IMR-90 (cell line): Measurements from ENCODE around the gene THEM5. TPM values are rescaled to one million over a fixed set of nuclear protein-coding genes. Genes with fewer than 3 reads are reported as not detected.

ENCODE experiments used
- ATAC-seq: fragments of 200-7000 bp; cut with Tn5 transposase; 2 replicates; pipeline ENCODE4 v1.9.1; 2020; ENCODE audit warnings: low read depth, mild to moderate bottlenecking, moderate library complexity
- BruUV-seq: library from RNA; stranded (reverse); fragments of 400-500 nt; replicated peaks from 2 replicates; lab custom pipeline; 2021; lab: Mats Ljungman, UMichigan
- CTCF ChIA-PET: fragments of 300-600 bp; formaldehyde crosslinking; extraction: SDS; loops from one replicate; lab custom pipeline; 2021; ENCODE audit warnings: antibody characterized with exemption; lab: Yijun Ruan, JAX
- POLR2A ChIA-PET: fragments of 300-600 bp; sonication (Branson Sonifier 250); formaldehyde crosslinking; loops from one replicate; lab custom pipeline; 2022; ENCODE audit warnings: antibody characterized with exemption; ENCODE audit not compliant: unreplicated experiment; lab: Charles Lee
- DNase-seq: peaks from one replicate; pipeline ENCODE4 v3.0.0; 2013
- H2AFZ ChIP-seq: replicated peaks from 2 replicates; pipeline ENCODE3; 2013; ENCODE audit warnings: low read length, mild to moderate bottlenecking; ENCODE audit not compliant: poor library complexity
- H2AK5ac ChIP-seq: 2 replicates; pipeline ENCODE4 v1.6.1; 2013; ENCODE audit warnings: low read depth, low read length, inconsistent platforms
- H2AK9ac ChIP-seq: replicated peaks from 2 replicates; pipeline ENCODE3; 2013; ENCODE audit warnings: mild to moderate bottlenecking, low read depth, low read length, moderate library complexity; ENCODE audit not compliant: poor library complexity
- H2BK120ac ChIP-seq: 2 replicates; pipeline ENCODE4 v1.6.1; 2013; ENCODE audit warnings: low read depth, low read length, inconsistent platforms
- H2BK15ac ChIP-seq: 3 replicates; pipeline ENCODE4 v1.6.1; 2013; ENCODE audit warnings: low read depth, low read length, inconsistent platforms
- H2BK20ac ChIP-seq: 2 replicates; pipeline ENCODE4 v1.6.1; 2013; ENCODE audit warnings: low read depth, mild to moderate bottlenecking, inconsistent platforms, low read length, moderate library complexity
- H2BK5ac ChIP-seq: 2 replicates; pipeline ENCODE4 v1.6.1; 2013; ENCODE audit warnings: mild to moderate bottlenecking, low read depth, low read length, inconsistent platforms; ENCODE audit not compliant: poor library complexity, severe bottlenecking
- H3K14ac ChIP-seq: replicated peaks from 2 replicates; pipeline ENCODE4 v1.6.1; 2013; ENCODE audit warnings: low read depth, low read length, inconsistent platforms
- H3K18ac ChIP-seq: 2 replicates; pipeline ENCODE4 v1.6.1; 2013; ENCODE audit warnings: low read depth, low read length, control low read depth
- H3K23ac ChIP-seq: 2 replicates; pipeline ENCODE4 v1.6.1; 2013; ENCODE audit warnings: low read depth, low read length, inconsistent platforms
- H3K27ac ChIP-seq: 2 replicates; pipeline ENCODE4 v1.5.1; 2013; ENCODE audit warnings: mild to moderate bottlenecking, control low read depth, low read length; ENCODE audit not compliant: insufficient read depth
- H3K27me3 ChIP-seq: 2 replicates; pipeline ENCODE4 v1.6.1; 2013; ENCODE audit warnings: low read length; ENCODE audit not compliant: control insufficient read depth, insufficient read depth
- H3K36me3 ChIP-seq: 2 replicates; pipeline ENCODE4 v1.6.1; 2013; ENCODE audit warnings: low read length, mixed read lengths; ENCODE audit not compliant: control insufficient read depth, insufficient read depth
- H3K4ac ChIP-seq: 2 replicates; pipeline ENCODE4 v1.6.1; 2013; ENCODE audit warnings: low read depth, low read length, inconsistent platforms
- H3K4me1 ChIP-seq: 2 replicates; pipeline ENCODE4 v1.6.1; 2013; ENCODE audit warnings: low read length, mixed read lengths; ENCODE audit not compliant: control insufficient read depth, insufficient read depth
- H3K4me2 ChIP-seq: 2 replicates; pipeline ENCODE4 v1.6.1; 2013; ENCODE audit warnings: low read depth, mild to moderate bottlenecking, control low read depth, low read length, moderate library complexity
- H3K4me3 ChIP-seq: 2 replicates; pipeline ENCODE4 v1.5.1; 2013; ENCODE audit warnings: low read depth, mild to moderate bottlenecking, control low read depth, low read length, moderate library complexity; ENCODE audit not compliant: insufficient read depth
- H3K56ac ChIP-seq: 2 replicates; pipeline ENCODE4 v1.6.1; 2013; ENCODE audit warnings: low read length, inconsistent platforms; ENCODE audit not compliant: insufficient read depth; ENCODE audit errors: extremely low read depth
- H3K79me1 ChIP-seq, 2 experiments: 2 replicates each; pipeline ENCODE4 v1.6.1; 2013; ENCODE audit warnings: low read length in 2 of 2, inconsistent platforms in 1 of 2, low read depth in 1 of 2
- H3K9ac ChIP-seq: 2 replicates; pipeline ENCODE4 v1.6.1; 2013; ENCODE audit warnings: low read depth, low read length, control low read depth
- H3K9me1 ChIP-seq: 2 replicates; pipeline ENCODE4 v1.6.1; 2013; ENCODE audit warnings: low read length, inconsistent platforms; ENCODE audit not compliant: insufficient read depth
- H3K9me3 ChIP-seq: 2 replicates; pipeline ENCODE4 v1.6.1; 2013; ENCODE audit warnings: low read length; ENCODE audit not compliant: control insufficient read depth, insufficient read depth
- H4K20me1 ChIP-seq: 2 replicates; pipeline ENCODE4 v1.6.1; 2013; ENCODE audit warnings: low read length, inconsistent platforms; ENCODE audit not compliant: insufficient read depth
- H4K5ac ChIP-seq: 2 replicates; pipeline ENCODE4 v1.6.1; 2013; ENCODE audit warnings: mild to moderate bottlenecking, low read depth, low read length, control low read depth
- H4K8ac ChIP-seq, 2 experiments: 2 replicates each; pipeline ENCODE4 v1.6.1; 2013; ENCODE audit warnings: low read depth in 2 of 2, low read length in 2 of 2, control low read depth in 1 of 2, inconsistent platforms in 1 of 2
- H4K91ac ChIP-seq: 2 replicates; pipeline ENCODE4 v1.6.1; 2013; ENCODE audit warnings: low read depth, low read length, inconsistent platforms; ENCODE audit not compliant: insufficient read depth
- BHLHE40 ChIP-seq: fragments of 150-350 bp; IDR thresholded peaks from 2 replicates; pipeline ENCODE4 v1.6.1; 2016; ENCODE audit warnings: mild to moderate bottlenecking, low read depth, low read length
- CEBPB ChIP-seq: IDR thresholded peaks from 2 replicates; pipeline ENCODE4 v1.6.1; 2012; ENCODE audit warnings: low read depth, low read length, improper control_type of control experiment
- CHD1 ChIP-seq: IDR thresholded peaks from 2 replicates; pipeline ENCODE4 v1.6.1; 2012; ENCODE audit warnings: low read depth, low read length, improper control_type of control experiment
- FOS ChIP-seq: fragments of 150-350 bp; IDR thresholded peaks from 2 replicates; pipeline ENCODE4 v1.6.1; 2016; ENCODE audit warnings: low read depth, low read length
- MAFK ChIP-seq: IDR thresholded peaks from 2 replicates; pipeline ENCODE4 v1.6.1; 2012; ENCODE audit warnings: low read depth, low read length, improper control_type of control experiment
- MAZ ChIP-seq: IDR thresholded peaks from 2 replicates; pipeline ENCODE4 v1.6.1; 2012; ENCODE audit warnings: low read depth, mild to moderate bottlenecking, low read length, improper control_type of control experiment, moderate library complexity, borderline replicate concordance
- MXI1 ChIP-seq: IDR thresholded peaks from 2 replicates; pipeline ENCODE4 v1.6.1; 2012; ENCODE audit warnings: low read depth, mild to moderate bottlenecking, low read length, moderate library complexity, borderline replicate concordance
- NFE2L2 ChIP-seq: fragments of 150-350 bp; IDR thresholded peaks from 2 replicates; pipeline ENCODE4 v1.6.1; 2016; ENCODE audit warnings: low read depth, mild to moderate bottlenecking, low read length
- POLR2A ChIP-seq: IDR thresholded peaks from 2 replicates; pipeline ENCODE4 v1.6.1; 2012; ENCODE audit warnings: mild to moderate bottlenecking, low read depth, low read length
- RAD21 ChIP-seq: IDR thresholded peaks from 2 replicates; pipeline ENCODE4 v1.6.1; 2012; ENCODE audit warnings: low read length, improper control_type of control experiment
- RCOR1 ChIP-seq: IDR thresholded peaks from 2 replicates; pipeline ENCODE4 v1.6.1; 2012; ENCODE audit warnings: mild to moderate bottlenecking, low read length, improper control_type of control experiment; ENCODE audit not compliant: insufficient replicate concordance
- RFX5 ChIP-seq: IDR thresholded peaks from 2 replicates; pipeline ENCODE4 v1.8.0; 2012; ENCODE audit warnings: low read depth, mild to moderate bottlenecking, low read length, moderate library complexity
- SMC3 ChIP-seq: fragments of 150-350 bp; IDR thresholded peaks from 2 replicates; pipeline ENCODE4 v1.6.1; 2016; ENCODE audit warnings: low read depth, mild to moderate bottlenecking, antibody characterized with exemption, low read length, moderate library complexity
- WGBS, 2 experiments: methylation state at CpG; one replicate each; pipeline versions ENCODE4 v1.1.5 to v1.1.7; 2013; ENCODE audit warnings: missing lambda C conversion rate in 2 of 2; ENCODE audit not compliant: insufficient read length in 1 of 2; ENCODE audit errors: extremely low coverage in 2 of 2; 5-methylcytosine and 5-hydroxymethylcytosine counted together
- dilution Hi-C: fragments of 300-500 bp; cut with HindIII; formaldehyde crosslinking; loops from one replicate; pipeline ENCODE4 v1.14.3; 2018; ENCODE audit warnings: low sequenced_read_pairs; ENCODE audit not compliant: unreplicated experiment
- in situ Hi-C: fragments of 300-500 bp; cut with MboI; formaldehyde crosslinking; loops from 3 replicates; pipeline ENCODE4 v1.14.3; 2019; ENCODE audit warnings: low sequenced_read_pairs, inconsistent platforms, mixed read lengths
- intact Hi-C: fragments of 100-400 bp; cut with micrococcal nuclease; formaldehyde crosslinking; loops from 2 replicates; pipeline ENCODE4 v1.10.0; 2022
- polyA plus RNA-seq, 3 experiments: library from polyadenylated mRNA; depleted of rRNA; stranded (reverse); fragments of >200 nt; gene quantifications; 2 replicates each; pipeline ENCODE4 v1.2.3, GENCODE V29; 2012; ENCODE audit warnings: low replicate concordance in 1 of 3
- total RNA-seq: library from RNA; depleted of rRNA; stranded (reverse); fragments of >200 nt; gene quantifications from 2 replicates; pipeline ENCODE4 v1.2.3, GENCODE V29; 2012
- TF ChIP-seq, protein P1 (sequence below): fragments of 150-350 bp; IDR thresholded peaks from 2 replicates; pipeline ENCODE4 v1.6.1; 2017; ENCODE audit warnings: mild to moderate bottlenecking, antibody characterized with exemption, low read length, low read depth
- TF ChIP-seq, protein P2 (sequence below): fragments of 150-350 bp; IDR thresholded peaks from 2 replicates; pipeline ENCODE4 v1.6.1; 2016; ENCODE audit warnings: low read depth, mild to moderate bottlenecking, low read length, moderate library complexity, borderline replicate concordance
- TF ChIP-seq, protein P3 (sequence below): conservative IDR thresholded peaks from 2 replicates; pipeline ENCODE4 v1.5.1; 2012; ENCODE audit warnings: mild to moderate bottlenecking, low read depth, low read length, improper control_type of control experiment

Gene THEM5
- total and polyA plus RNA-seq, 2 of the 4 experiments (the other 2 are of a cell fraction), result not detected

DNA sequence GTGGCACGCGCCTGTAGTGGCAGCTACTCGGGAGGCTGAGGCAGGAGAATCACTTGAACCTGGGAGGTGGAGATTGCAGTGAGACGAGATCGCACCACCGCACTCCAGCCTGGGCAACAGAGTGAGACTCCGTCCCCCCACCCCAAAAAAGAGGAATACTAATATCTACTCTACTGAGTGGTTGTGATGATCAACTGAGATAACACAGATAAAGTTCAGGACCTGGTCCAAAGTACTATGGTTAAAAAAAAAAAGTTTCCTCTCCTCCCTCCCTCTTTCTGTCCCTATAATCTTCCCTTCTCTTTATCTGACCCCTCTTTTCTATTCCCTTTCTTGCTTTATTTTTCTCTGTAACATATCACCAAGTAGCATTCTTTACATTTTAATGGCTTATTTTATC, 17.9 kb downstream of the THEM5 start:
- Histone ChIP-seq H2AFZ (no peak overlapping the region), H3K9me3 (no peaks in the 10 kb centered on the region), H3K4ac (no peak overlapping the region), H2BK120ac (no peak overlapping the region), H3K79me1 (no peaks in the 10 kb centered on the region), H3K27ac (no peak overlapping the region), H3K4me1 (no peaks in the 10 kb centered on the region; the same call in 1 of the 2 replicates), H4K8ac (no peak overlapping the region), H3K14ac (no peak overlapping the region), H4K5ac (no peak overlapping the region), H3K4me3 (no peak overlapping the region), H3K23ac (no peak overlapping the region), H3K18ac (no peak overlapping the region), H4K91ac (no peak overlapping the region), H3K36me3 (no peaks in the 10 kb centered on the region), H2BK20ac (no peak overlapping the region), H2BK5ac (no peak overlapping the region), H3K4me2 (no peak overlapping the region), H3K27me3 (peaks cover 68% of the 10 kb centered on the region), H4K20me1 (no peaks in the 10 kb centered on the region), H2AK9ac (no peak overlapping the region), H3K9ac (no peak overlapping the region), H3K9me1 (no peaks in the 10 kb centered on the region), H3K56ac (no peak overlapping the region), H2BK15ac (no peak overlapping the region), H2AK5ac (no peak overlapping the region)
- in situ Hi-C loops, result no loop called here
- no CpG with 5 or more reads among the region's 7 CpGs for WGBS, 2 experiments
- intact Hi-C loops, result loop anchor here (5.0 to 10.0 kb wide), 2 partner anchors 73 to 291 kb away; partner anchors contain the start of genes MRPL9 and TUFT1
- ATAC-seq (no peak), DNase-seq (no peak)
- BruUV-seq, result no TSS peak
- TF ChIP-seq NFE2L2, result no peak
- no peak for TF ChIP-seq RCOR1
- no peak for TF ChIP-seq RFX5
- TF ChIP-seq RAD21, result no peak
- no peak for TF ChIP-seq MAFK
- TF ChIP-seq MAZ, result no peak
- TF ChIP-seq FOS, result no peak
- TF ChIP-seq, protein P1, sequence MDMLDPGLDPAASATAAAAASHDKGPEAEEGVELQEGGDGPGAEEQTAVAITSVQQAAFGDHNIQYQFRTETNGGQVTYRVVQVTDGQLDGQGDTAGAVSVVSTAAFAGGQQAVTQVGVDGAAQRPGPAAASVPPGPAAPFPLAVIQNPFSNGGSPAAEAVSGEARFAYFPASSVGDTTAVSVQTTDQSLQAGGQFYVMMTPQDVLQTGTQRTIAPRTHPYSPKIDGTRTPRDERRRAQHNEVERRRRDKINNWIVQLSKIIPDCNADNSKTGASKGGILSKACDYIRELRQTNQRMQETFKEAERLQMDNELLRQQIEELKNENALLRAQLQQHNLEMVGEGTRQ, result no peak
- TF ChIP-seq POLR2A, result no peak
- TF ChIP-seq, protein P2, sequence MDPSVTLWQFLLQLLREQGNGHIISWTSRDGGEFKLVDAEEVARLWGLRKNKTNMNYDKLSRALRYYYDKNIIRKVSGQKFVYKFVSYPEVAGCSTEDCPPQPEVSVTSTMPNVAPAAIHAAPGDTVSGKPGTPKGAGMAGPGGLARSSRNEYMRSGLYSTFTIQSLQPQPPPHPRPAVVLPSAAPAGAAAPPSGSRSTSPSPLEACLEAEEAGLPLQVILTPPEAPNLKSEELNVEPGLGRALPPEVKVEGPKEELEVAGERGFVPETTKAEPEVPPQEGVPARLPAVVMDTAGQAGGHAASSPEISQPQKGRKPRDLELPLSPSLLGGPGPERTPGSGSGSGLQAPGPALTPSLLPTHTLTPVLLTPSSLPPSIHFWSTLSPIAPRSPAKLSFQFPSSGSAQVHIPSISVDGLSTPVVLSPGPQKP, result no peak
- no peak for TF ChIP-seq SMC3
- TF ChIP-seq, protein P3, sequence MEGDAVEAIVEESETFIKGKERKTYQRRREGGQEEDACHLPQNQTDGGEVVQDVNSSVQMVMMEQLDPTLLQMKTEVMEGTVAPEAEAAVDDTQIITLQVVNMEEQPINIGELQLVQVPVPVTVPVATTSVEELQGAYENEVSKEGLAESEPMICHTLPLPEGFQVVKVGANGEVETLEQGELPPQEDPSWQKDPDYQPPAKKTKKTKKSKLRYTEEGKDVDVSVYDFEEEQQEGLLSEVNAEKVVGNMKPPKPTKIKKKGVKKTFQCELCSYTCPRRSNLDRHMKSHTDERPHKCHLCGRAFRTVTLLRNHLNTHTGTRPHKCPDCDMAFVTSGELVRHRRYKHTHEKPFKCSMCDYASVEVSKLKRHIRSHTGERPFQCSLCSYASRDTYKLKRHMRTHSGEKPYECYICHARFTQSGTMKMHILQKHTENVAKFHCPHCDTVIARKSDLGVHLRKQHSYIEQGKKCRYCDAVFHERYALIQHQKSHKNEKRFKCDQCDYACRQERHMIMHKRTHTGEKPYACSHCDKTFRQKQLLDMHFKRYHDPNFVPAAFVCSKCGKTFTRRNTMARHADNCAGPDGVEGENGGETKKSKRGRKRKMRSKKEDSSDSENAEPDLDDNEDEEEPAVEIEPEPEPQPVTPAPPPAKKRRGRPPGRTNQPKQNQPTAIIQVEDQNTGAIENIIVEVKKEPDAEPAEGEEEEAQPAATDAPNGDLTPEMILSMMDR, result no peak
- no peak for TF ChIP-seq MXI1
- no peak for TF ChIP-seq CHD1
- TF ChIP-seq BHLHE40, result no peak
- no peak for TF ChIP-seq CEBPB
- dilution Hi-C loops, result no loop called here
- POLR2A ChIA-PET, result no interaction called here
- CTCF ChIA-PET, result no interaction called here
